NCI-H2196 (cell line): ENCODE data around the gene ADD3.

Experiments used
- DNase-seq: peaks from one replicate; lab custom pipeline; 2025; ENCODE audit not compliant: unreplicated experiment; lab: John Stamatoyannopoulos, UW

ADD3 gene

GRCh38 chr10:109998513-109998912 lies 9.3 kb upstream of the ADD3 start:
- DNase-seq = no peak

- DNase-seq = no peak
These were observed 4.8 kb upstream of the ADD3 start for GRCh38 chr10:110002801-110003523.

GRCh38 chr10:110003524-110003885 lies 4.3 kb upstream of the ADD3 start:
- DNase-seq = no peak

GRCh38 chr10:110005719-110006118 lies 2.1 kb upstream of the ADD3 start:
- no peak for DNase-seq

GRCh38 chr10:110006358-110007160 lies 1.2 kb upstream of the ADD3 start:
- DNase-seq = no peak

- DNase-seq = no peak
These were observed 553 bp upstream of the ADD3 start for GRCh38 chr10:110007161-110007700.

- no peak for DNase-seq
These were observed 945 bp downstream of the ADD3 start for GRCh38 chr10:110008518-110009339.

- DNase-seq = no peak
These were observed 2.1 kb downstream of the ADD3 start for GRCh38 chr10:110009736-110010475.

- DNase-seq = no peak
These were observed 2.9 kb downstream of the ADD3 start for GRCh38 chr10:110010486-110011378.

- no peak for DNase-seq
These were observed 3.9 kb downstream of the ADD3 start for GRCh38 chr10:110011681-110012080.

- DNase-seq = no peak
These were observed 6.0 kb downstream of the ADD3 start for GRCh38 chr10:110013630-110014293.

- DNase-seq = no peak
These were observed 8.3 kb downstream of the ADD3 start for GRCh38 chr10:110016039-110016438.

GRCh38 chr10:110017052-110017451 lies 9.3 kb downstream of the ADD3 start:
- no peak for DNase-seq

- no peak for DNase-seq
These were observed 10.1 kb downstream of the ADD3 start for GRCh38 chr10:110017907-110018306.

- DNase-seq = no peak
These were observed 12.5 kb downstream of the ADD3 start for GRCh38 chr10:110020265-110020664.

GRCh38 chr10:110022716-110023504 lies 15.1 kb downstream of the ADD3 start:
- DNase-seq = no peak

- DNase-seq = no peak
These were observed 16.1 kb downstream of the ADD3 start for GRCh38 chr10:110023785-110024465.

- DNase-seq = no peak
These were observed 21.7 kb downstream of the ADD3 start for GRCh38 chr10:110029450-110029849.
